HepG2 (cell line): ENCODE data around the gene CAMTA1. TPM values are rescaled to one million over a fixed set of nuclear protein-coding genes. Genes with fewer than 3 reads are reported as not detected.

Source experiments
- ADNP ChIP-seq: sonication (generic); formaldehyde crosslinking; IDR thresholded peaks from 2 replicates; pipeline ENCODE4 v1.4.0; 2020; ENCODE audit warnings: missing genetic modification reagents
- DRAP1 ChIP-seq: IDR thresholded peaks from 2 replicates; pipeline ENCODE4 v1.6.1; 2016; ENCODE audit warnings: missing genetic modification reagents, missing compliant biosample characterization
- E2F2 ChIP-seq: sonication (generic); formaldehyde crosslinking; IDR thresholded peaks from 2 replicates; pipeline ENCODE4 v1.4.0; 2020; ENCODE audit warnings: missing genetic modification reagents, borderline replicate concordance
- FOXP4 ChIP-seq: sonication (generic); formaldehyde crosslinking; IDR thresholded peaks from 2 replicates; pipeline ENCODE4 v1.4.0; 2020; ENCODE audit warnings: missing genetic modification reagents
- HMGXB4 ChIP-seq, 2 experiments: sonication (generic) in 1 of 2; formaldehyde crosslinking in 1 of 2; IDR thresholded peaks; 2 replicates each; pipeline versions ENCODE4 v1.4.0 to v1.6.1; 2018 to 2020; ENCODE audit warnings: missing genetic modification reagents in 2 of 2, borderline replicate concordance in 1 of 2, low read depth in 1 of 2, mild to moderate bottlenecking in 1 of 2, missing biosample characterization in 1 of 2
- PCBP2 ChIP-seq: fragments of 200-400 bp; formaldehyde crosslinking; optimal IDR thresholded peaks from 2 replicates; pipeline ENCODE3; 2018; ENCODE audit warnings: low read length, low read depth; ENCODE audit not compliant: poor library complexity, severe bottlenecking
- PHF21A ChIP-seq: sonication (generic); formaldehyde crosslinking; IDR thresholded peaks from 2 replicates; pipeline ENCODE4 v1.5.0; 2020; ENCODE audit warnings: mild to moderate bottlenecking, missing genetic modification reagents
- TMF1 ChIP-seq: sonication (generic); formaldehyde crosslinking; IDR thresholded peaks from 2 replicates; pipeline ENCODE4 v1.8.1; 2022; ENCODE audit warnings: low read depth, missing genetic modification reagents
- ZBTB34 ChIP-seq: sonication (generic); formaldehyde crosslinking; IDR thresholded peaks from 2 replicates; pipeline ENCODE4 v1.8.0; 2022; ENCODE audit warnings: mild to moderate bottlenecking, missing genetic modification reagents
- ZBTB38 ChIP-seq: sonication (generic); formaldehyde crosslinking; IDR thresholded peaks from 2 replicates; pipeline ENCODE4 v1.5.1; 2020; ENCODE audit warnings: mild to moderate bottlenecking, missing genetic modification reagents
- ZNF282 ChIP-seq: fragments of 450-650 bp; IDR thresholded peaks from 2 replicates; pipeline ENCODE4 v1.6.1; 2018; ENCODE audit not compliant: partially characterized antibody
- polyA plus RNA-seq, 8 experiments: library from polyadenylated mRNA; depleted of rRNA in 3 of 8; stranded (reverse) in 7 of 8; unstranded in 1 of 8; fragments of >200 nt; fragmentation: Illumina TruSeq in 4 of 8; extraction: Trizol in 4 of 8; gene quantifications; 2 replicates each; pipeline versions ENCODE4 v1.2.1 to v1.2.3, GENCODE V29; 2011 to 2016; ENCODE audit warnings: low read depth in 4 of 8, missing spikeins in 1 of 8, mixed read lengths in 1 of 8; ENCODE audit not compliant: insufficient read depth in 1 of 8
- total RNA-seq, 5 experiments: library from RNA; depleted of rRNA; stranded (reverse); fragments of >200 nt; fragmentation: Illumina TruSeq; extraction: Trizol; gene quantifications; 2 replicates each; pipeline ENCODE4 v1.2.3, GENCODE V29; 2016; ENCODE audit warnings: low read depth in 1 of 5

The CAMTA1 gene
- total and polyA plus RNA-seq, 2 of the 13 experiments (the other 11 are each of a cell fraction or from before 2014, with no cell fraction given) = 25.0 to 36.4 TPM

GRCh38 chr1:7094509-7094908 lies 309.3 kb downstream of the CAMTA1 start (continued):
- TF ChIP-seq E2F2 (CRISPR knock-in tag) (no peak), ADNP (no peak), ZBTB34 (CRISPR knock-in tag) (no peak), TMF1 (CRISPR knock-in tag) (no peak), PCBP2 (no peak), PHF21A (CRISPR knock-in tag) (no peak), FOXP4 (no peak), ZBTB38 (no peak), ZNF282 (no peak), DRAP1 (CRISPR knock-in tag) (no peak), HMGXB4 (CRISPR knock-in tag; IDR thresholded peaks at IDR 0.05; ENCODE audit: borderline replicate concordance in 1 of 2, low read depth in 1 of 2) (no peak)
